Measurements from ENCODE around the gene MTX1. TPM values are rescaled to one million over a fixed set of nuclear protein-coding genes. Genes with fewer than 3 reads are reported as not detected.
"Not testable (repeated sequence)": the region's sequence is repeated elsewhere in the genome, so short reads cannot be mapped to it uniquely, and the experiment has no call there.

Gene MTX1
- total RNA-seq, 1 donor from 2014 or later = 79.3 TPM

DNA sequence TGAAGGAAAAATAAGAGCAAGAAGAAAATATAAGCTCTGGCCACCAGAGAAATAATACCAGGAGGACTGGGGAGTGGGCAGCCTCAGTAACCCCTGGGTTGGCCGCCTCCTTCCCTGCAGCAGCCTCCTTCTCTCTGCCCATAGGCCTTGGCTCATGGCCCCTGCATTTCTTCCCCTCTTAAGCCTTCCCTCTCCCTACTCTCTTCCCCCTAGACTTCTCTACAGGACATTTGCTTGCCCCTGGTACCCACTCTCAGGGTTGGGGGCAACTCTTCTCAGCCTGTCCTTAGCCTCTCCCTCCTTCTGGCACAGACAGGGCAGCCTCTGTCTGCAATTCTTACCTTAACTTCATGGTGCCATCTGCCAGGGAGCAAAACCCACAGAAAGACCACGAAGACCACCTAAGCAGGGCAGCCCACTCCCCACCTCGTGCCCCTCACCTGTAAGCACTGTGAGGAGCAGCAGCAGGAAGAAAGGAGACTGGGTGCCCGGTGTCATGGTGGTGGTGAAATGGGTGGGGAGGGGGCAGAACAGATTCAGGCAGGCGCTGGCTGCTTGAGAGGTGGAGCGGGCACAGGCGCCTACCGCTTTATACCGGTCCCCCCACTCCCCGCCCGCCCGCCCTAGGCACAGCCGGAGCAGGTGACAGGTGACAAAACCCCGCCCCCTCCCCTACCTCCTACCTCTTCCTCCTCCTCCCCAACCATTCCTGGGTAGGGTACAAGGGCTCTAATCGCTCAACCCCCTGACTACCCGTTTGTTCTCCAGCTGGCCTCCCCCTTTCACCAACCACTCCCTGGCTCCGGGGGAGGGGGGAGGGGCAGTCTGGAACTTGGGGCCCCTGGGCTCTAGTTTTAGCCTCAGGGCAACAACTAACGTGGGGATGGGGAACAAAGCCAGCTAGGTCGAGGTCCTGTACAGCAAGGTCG is 15.9 kb upstream of the MTX1 start:
- TF ChIP-seq, protein P1, sequence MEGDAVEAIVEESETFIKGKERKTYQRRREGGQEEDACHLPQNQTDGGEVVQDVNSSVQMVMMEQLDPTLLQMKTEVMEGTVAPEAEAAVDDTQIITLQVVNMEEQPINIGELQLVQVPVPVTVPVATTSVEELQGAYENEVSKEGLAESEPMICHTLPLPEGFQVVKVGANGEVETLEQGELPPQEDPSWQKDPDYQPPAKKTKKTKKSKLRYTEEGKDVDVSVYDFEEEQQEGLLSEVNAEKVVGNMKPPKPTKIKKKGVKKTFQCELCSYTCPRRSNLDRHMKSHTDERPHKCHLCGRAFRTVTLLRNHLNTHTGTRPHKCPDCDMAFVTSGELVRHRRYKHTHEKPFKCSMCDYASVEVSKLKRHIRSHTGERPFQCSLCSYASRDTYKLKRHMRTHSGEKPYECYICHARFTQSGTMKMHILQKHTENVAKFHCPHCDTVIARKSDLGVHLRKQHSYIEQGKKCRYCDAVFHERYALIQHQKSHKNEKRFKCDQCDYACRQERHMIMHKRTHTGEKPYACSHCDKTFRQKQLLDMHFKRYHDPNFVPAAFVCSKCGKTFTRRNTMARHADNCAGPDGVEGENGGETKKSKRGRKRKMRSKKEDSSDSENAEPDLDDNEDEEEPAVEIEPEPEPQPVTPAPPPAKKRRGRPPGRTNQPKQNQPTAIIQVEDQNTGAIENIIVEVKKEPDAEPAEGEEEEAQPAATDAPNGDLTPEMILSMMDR (IDR thresholded peaks at IDR 0.05; ENCODE audit: insufficient read depth, low read length, poor library complexity, severe bottlenecking) = no peak
- DNase-seq (ENCODE audit: low read depth) = no peak
- peak overlapping the region; percentile 2 for H3K4me3 ChIP-seq (ENCODE audit: low read depth, low read length)
- H3K36me3 ChIP-seq (ENCODE audit: control insufficient read depth, insufficient read depth, low read length) = peaks cover 3% of the 10 kb centered on the region
- no peaks in the 10 kb centered on the region for H3K27me3 ChIP-seq (ENCODE audit: control insufficient read depth, insufficient read depth, low read length)

DNA sequence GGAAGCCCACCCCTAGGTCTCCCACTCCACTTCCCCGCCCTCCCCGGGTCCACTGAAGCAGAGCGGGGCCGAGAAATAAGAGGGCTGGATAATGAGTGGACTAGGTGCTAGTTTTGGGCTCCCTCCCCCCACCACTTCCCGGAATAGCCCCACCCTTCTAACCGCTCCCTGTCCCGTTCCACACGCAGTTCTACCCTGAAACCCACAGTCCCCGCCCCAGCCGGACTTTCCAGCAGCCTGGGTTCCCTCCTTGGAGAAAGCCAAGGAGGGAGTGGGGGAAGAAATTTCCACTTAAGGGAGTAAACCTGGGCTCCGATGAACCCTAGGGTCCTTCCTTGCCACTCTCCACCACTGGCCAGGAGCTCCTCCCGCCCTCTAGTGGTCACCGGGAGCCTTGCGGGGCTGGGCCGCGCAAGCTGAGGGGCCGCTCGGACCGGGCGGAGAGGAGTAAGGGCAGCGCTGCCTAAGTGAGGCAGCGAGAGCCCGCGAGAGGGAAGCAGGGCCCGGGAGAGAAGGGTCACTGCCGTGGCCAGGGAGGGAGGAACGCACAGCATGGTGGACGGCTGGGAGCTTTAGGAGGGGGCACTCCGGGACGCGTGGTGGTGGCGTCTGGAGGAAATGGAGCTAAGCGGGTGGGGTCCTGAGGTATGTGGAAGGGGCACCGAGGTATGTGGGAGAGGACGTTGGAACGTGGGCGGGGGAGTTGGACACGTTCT is 15.1 kb upstream of the MTX1 start:
- TF ChIP-seq, protein P1 (IDR thresholded peaks at IDR 0.05; ENCODE audit: insufficient read depth, low read length, poor library complexity, severe bottlenecking) = peak; percentile 99
- DNase-seq (ENCODE audit: low read depth) = no peak
- Histone ChIP-seq H3K36me3 (ENCODE audit: control insufficient read depth, insufficient read depth, low read length) (peaks cover 7% of the 10 kb centered on the region), H3K27me3 (ENCODE audit: control insufficient read depth, insufficient read depth, low read length) (no peaks in the 10 kb centered on the region), H3K4me3 (ENCODE audit: low read depth, low read length) (peak overlapping the region; percentile 55)

DNA sequence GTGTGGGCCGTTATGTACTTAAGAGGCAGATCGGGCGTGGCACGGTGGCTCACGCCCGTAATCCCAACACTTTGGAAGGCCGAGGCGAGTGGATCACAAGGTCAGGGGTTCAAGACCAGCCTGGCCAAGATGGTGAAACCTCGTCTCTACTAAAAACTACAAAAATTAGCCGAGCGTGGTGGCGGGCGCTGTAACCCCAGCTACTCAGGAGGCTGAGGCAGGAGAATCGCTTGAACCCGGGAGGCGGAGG is 14.6 kb upstream of the MTX1 start:
- not testable (repeated sequence) for DNase-seq (ENCODE audit: low read depth); H3K27me3 ChIP-seq (ENCODE audit: control insufficient read depth, insufficient read depth, low read length); H3K36me3 ChIP-seq (ENCODE audit: control insufficient read depth, insufficient read depth, low read length)
- H3K4me3 ChIP-seq (ENCODE audit: low read depth, low read length) = peak overlapping the region; percentile 55

DNA sequence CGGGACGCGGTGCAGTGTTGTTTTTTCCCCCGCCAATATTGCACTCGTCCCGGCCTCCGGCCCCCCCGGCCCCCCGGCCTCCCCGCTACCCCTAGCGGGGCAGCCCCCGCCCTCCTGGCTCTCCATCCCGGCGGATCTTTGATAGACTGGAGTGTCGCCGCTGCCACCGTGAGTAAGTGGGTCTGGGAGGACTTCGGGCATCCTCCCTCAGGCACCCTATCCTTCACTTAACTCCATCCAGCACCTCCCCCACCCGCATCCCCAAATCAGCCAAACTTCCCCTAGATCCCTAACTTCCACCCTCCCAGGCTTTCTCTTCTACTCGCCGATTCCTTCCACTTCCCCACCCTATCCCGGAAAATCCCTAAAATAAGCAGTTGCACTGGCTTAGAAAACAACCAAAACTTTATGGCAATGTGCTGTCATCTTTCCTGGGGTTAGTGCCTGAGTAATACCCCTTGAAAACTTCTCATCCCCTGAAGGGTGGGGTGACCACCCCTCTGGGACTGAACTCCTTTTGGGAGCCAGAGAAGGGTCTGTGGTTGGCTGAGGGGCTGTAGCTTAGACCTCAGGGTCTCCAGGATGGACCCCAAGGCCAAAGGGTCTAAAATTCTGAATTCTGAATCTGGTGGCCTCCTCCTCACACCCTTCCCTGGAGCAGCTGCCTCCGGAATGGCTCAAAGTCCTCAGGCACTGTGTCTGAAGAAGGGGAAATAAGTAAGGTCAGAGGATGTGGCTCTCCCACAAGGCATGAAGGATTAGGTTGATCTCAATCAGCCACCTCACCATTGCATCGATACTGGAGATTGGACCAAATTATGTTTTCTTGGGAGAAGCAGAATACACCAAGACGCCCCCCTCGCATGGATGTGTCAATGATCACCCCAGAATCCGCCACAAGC is 13.0 kb upstream of the MTX1 start:
- Histone ChIP-seq H3K36me3 (ENCODE audit: control insufficient read depth, insufficient read depth, low read length) (peaks cover 7% of the 10 kb centered on the region), H3K27me3 (ENCODE audit: control insufficient read depth, insufficient read depth, low read length) (no peaks in the 10 kb centered on the region), H3K4me3 (ENCODE audit: low read depth, low read length) (peak overlapping the region; percentile 55)
- no peak for DNase-seq (ENCODE audit: low read depth)
- TF ChIP-seq, protein P1 (IDR thresholded peaks at IDR 0.05; ENCODE audit: insufficient read depth, low read length, poor library complexity, severe bottlenecking) = no peak

DNA sequence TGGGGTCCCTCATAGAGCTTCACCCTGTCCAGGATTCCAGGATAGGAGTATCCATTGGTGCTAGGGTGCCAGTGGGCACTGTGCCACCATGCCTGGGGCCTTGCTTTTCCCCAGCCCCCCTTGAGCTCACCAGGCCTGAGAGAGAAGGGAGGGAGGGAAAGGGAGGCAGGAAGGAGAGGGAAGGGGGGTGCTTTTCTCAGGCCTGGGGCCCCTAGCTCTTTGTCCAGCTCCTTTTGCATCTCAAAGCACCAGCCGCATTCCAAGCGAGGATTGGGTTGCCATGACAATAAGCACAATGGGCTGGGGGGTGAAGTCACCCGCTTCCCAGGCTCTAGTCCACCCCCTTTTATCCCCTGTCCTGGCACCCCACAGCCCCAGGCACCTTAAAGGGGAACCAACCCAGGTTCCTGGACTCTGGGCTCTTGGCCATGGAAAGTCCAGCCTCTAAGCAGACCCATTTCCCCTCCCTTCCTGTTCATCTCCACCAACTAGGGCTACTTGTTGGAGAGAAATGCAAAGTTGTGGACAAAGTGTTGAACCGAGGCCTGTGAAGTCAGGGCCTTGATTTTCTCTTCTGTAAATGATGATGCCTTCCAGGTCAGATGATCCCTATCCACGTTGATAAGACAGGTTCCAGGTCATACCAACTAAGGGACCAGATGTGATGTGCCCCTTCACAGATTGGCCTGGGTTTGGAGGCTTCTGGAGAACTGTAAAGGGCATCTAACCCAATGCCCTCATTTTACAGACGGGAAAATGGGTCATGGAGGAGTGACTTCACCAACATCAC is 12.2 kb upstream of the MTX1 start:
- TF ChIP-seq, protein P1 (IDR thresholded peaks at IDR 0.05; ENCODE audit: insufficient read depth, low read length, poor library complexity, severe bottlenecking) = no peak
- H3K27me3 ChIP-seq (ENCODE audit: control insufficient read depth, insufficient read depth, low read length) = no peaks in the 10 kb centered on the region
- no peak for DNase-seq (ENCODE audit: low read depth)
- peaks cover 7% of the 10 kb centered on the region for H3K36me3 ChIP-seq (ENCODE audit: control insufficient read depth, insufficient read depth, low read length)
- H3K4me3 ChIP-seq (ENCODE audit: low read depth, low read length) = no peak overlapping the region

All from kidney epithelial cell (primary cell).